Astrocyte (in vitro differentiated cells and primary cell): ENCODE measurements around the gene TMEM44. TPM values are rescaled to one million over a fixed set of nuclear protein-coding genes. Genes with fewer than 3 reads are reported as not detected.

Source experiments
- DNase-seq: peaks from one replicate; pipeline ENCODE4 v3.0.0-alpha.2; 2010; ENCODE audit warnings: low read depth
- FAIRE-seq: peaks from 2 replicates; lab custom pipeline; 2011; peaks lifted over from hg19 to GRCh38; lab: Jason Lieb, UNC
- H2AFZ ChIP-seq: 2 replicates; pipeline ENCODE4 v1.6.0; 2012; ENCODE audit warnings: low read depth, low read length, inconsistent platforms
- H3K27ac ChIP-seq: 2 replicates; pipeline ENCODE4 v1.5.1; 2011; ENCODE audit warnings: low read depth, low read length, inconsistent platforms
- H3K27me3 ChIP-seq: 2 replicates; pipeline ENCODE4 v1.6.0; 2011; ENCODE audit warnings: low read length, inconsistent platforms; ENCODE audit not compliant: insufficient read depth
- H3K36me3 ChIP-seq: 2 replicates; pipeline ENCODE4 v1.5.1; 2011; ENCODE audit warnings: low read length, inconsistent platforms; ENCODE audit not compliant: insufficient read depth
- H3K4me1 ChIP-seq: 2 replicates; pipeline ENCODE4 v1.5.1; 2011; ENCODE audit warnings: low read length, inconsistent platforms; ENCODE audit not compliant: insufficient read depth
- H3K4me2 ChIP-seq: 2 replicates; pipeline ENCODE4 v1.6.0; 2012; ENCODE audit warnings: low read length, inconsistent platforms
- H3K4me3 ChIP-seq: 2 replicates; pipeline ENCODE4 v1.5.1; 2011; ENCODE audit warnings: low read depth, mild to moderate bottlenecking, low read length, inconsistent platforms; ENCODE audit not compliant: insufficient read depth
- H3K79me2 ChIP-seq: 2 replicates; pipeline ENCODE4 v1.6.0; 2012; ENCODE audit warnings: mild to moderate bottlenecking, low read length, inconsistent platforms; ENCODE audit not compliant: insufficient read depth
- H3K9ac ChIP-seq: 2 replicates; pipeline ENCODE4 v1.6.0; 2012; ENCODE audit warnings: mild to moderate bottlenecking, low read length, inconsistent platforms
- H3K9me3 ChIP-seq: 2 replicates; pipeline ENCODE4 v1.5.1; 2012; ENCODE audit warnings: low read depth, mild to moderate bottlenecking, low read length, inconsistent platforms; ENCODE audit not compliant: insufficient read depth
- H4K20me1 ChIP-seq: 2 replicates; pipeline ENCODE4 v1.6.0; 2012; ENCODE audit warnings: low read length, inconsistent platforms; ENCODE audit not compliant: insufficient read depth
- H3K27ac Mint-ChIP-seq: one replicate; pipeline ENCODE4 v1.8.0; 2021; ENCODE audit warnings: mild to moderate bottlenecking, mixed read lengths; ENCODE audit not compliant: unreplicated experiment
- H3K27me3 Mint-ChIP-seq: one replicate; pipeline ENCODE4 v1.8.0; 2021; ENCODE audit warnings: low read depth, mixed read lengths; ENCODE audit not compliant: unreplicated experiment
- H3K36me3 Mint-ChIP-seq: one replicate; pipeline ENCODE4 v1.8.0; 2021; ENCODE audit warnings: low read depth, mixed read lengths; ENCODE audit not compliant: unreplicated experiment
- H3K4me1 Mint-ChIP-seq: one replicate; pipeline ENCODE4 v1.8.0; 2021; ENCODE audit warnings: low read depth, mixed read lengths; ENCODE audit not compliant: unreplicated experiment
- H3K4me3 Mint-ChIP-seq: one replicate; pipeline ENCODE4 v1.8.0; 2021; ENCODE audit warnings: mild to moderate bottlenecking, moderate library complexity, mixed read lengths; ENCODE audit not compliant: unreplicated experiment
- H3K9me3 Mint-ChIP-seq: one replicate; pipeline ENCODE4 v1.8.0; 2021; ENCODE audit warnings: mild to moderate bottlenecking, mixed read lengths; ENCODE audit not compliant: unreplicated experiment
- EZH2 ChIP-seq: IDR thresholded peaks from 2 replicates; pipeline ENCODE4 v1.6.1; 2012; ENCODE audit warnings: mild to moderate bottlenecking, low read length, inconsistent platforms; ENCODE audit not compliant: insufficient read depth
- total RNA-seq: library from RNA; stranded (reverse); gene quantifications from 2 replicates; pipeline ENCODE4 v1.2.1, GENCODE V29; 2021
- TF ChIP-seq, protein P1 (sequence below): IDR thresholded peaks from 2 replicates; pipeline ENCODE4 v1.5.1; 2011; ENCODE audit warnings: low read depth, mild to moderate bottlenecking, inconsistent platforms, low read length, moderate library complexity; ENCODE audit not compliant: insufficient read depth

TMEM44 gene
- total RNA-seq, 1 donor from 2014 or later: 9.8 TPM

DNA sequence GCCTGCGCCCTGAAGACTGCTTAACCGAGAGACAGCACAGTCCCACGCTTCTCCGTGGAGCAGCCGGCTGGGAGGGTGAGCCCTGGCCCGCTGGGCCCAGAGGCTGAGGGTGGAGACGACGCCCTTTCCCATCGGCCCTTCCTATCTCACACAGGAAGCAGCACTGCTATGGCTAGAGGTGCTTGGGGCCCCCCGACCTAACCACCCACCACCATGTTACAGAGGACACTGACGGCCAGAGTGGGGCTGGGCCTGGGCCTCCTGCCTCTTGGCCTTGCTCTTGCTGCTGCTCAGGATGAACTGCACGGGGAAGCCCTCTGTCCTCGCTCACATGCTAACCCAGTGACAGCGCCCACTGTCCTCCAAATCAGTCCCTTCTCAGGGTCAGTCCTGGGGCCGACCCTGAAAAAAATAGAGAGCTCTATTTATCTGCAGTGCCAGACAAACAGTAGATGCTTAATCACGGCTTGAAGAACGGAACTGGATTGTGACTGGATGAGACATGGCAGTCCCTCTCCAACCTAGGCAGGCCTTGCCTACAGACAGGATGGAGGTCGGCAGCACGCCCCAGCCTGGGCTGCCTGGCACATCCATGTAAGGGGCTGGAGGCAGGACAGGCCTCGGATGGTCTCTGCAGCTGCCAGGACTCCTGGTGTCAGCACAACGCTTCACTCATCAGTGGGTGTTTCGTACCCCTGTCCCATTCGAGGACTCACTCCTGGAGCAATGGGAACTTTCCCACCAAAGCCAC, 14.2 kb downstream of the TMEM44 start:
- H3K4me1 Mint-ChIP-seq: peaks cover 4% of the 10 kb centered on the region

DNA sequence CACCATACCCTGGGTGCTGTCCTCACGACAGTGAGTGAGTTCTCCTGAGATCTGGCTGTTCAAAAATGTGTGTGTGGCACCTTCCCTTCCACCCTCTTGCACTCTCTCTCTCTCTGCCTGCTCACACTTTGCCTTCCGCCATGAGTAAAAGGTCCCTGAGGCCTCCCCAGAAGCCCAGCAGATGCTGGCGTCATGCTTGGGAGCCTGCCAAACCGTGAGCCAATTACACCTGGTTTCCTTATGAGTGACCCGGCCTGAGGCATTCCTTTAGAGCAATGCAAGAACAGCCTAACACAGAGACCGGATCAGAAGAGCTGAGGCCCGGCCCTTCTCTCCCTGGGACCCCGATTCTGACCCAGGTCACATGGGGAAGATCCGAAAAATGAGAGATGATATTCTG, 15.4 kb downstream of the TMEM44 start:
- no peak overlapping the region for H3K4me3 ChIP-seq
- H3K9me3 Mint-ChIP-seq: peaks cover 3% of the 10 kb centered on the region
- no peaks in the 10 kb centered on the region for H3K4me1 Mint-ChIP-seq
- TF ChIP-seq, protein P1, sequence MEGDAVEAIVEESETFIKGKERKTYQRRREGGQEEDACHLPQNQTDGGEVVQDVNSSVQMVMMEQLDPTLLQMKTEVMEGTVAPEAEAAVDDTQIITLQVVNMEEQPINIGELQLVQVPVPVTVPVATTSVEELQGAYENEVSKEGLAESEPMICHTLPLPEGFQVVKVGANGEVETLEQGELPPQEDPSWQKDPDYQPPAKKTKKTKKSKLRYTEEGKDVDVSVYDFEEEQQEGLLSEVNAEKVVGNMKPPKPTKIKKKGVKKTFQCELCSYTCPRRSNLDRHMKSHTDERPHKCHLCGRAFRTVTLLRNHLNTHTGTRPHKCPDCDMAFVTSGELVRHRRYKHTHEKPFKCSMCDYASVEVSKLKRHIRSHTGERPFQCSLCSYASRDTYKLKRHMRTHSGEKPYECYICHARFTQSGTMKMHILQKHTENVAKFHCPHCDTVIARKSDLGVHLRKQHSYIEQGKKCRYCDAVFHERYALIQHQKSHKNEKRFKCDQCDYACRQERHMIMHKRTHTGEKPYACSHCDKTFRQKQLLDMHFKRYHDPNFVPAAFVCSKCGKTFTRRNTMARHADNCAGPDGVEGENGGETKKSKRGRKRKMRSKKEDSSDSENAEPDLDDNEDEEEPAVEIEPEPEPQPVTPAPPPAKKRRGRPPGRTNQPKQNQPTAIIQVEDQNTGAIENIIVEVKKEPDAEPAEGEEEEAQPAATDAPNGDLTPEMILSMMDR: no peak
- no peak for TF ChIP-seq EZH2
- H3K27me3 ChIP-seq: no peaks in the 10 kb centered on the region
- no peaks in the 10 kb centered on the region for H3K9me3 ChIP-seq
- H3K4me3 Mint-ChIP-seq: no peak overlapping the region
- no peaks in the 10 kb centered on the region for H4K20me1 ChIP-seq
- H3K27ac ChIP-seq: no peak overlapping the region
- peaks cover 8% of the 10 kb centered on the region for H3K36me3 ChIP-seq
- FAIRE-seq (no peak), DNase-seq (peak; percentile 51)
- no peak overlapping the region for H2AFZ ChIP-seq
- H3K4me1 ChIP-seq: peaks cover 3% of the 10 kb centered on the region
- H3K79me2 ChIP-seq: no peaks in the 10 kb centered on the region
- no peaks in the 10 kb centered on the region for H3K27me3 Mint-ChIP-seq
- no peak overlapping the region for H3K4me2 ChIP-seq
- no peak overlapping the region for H3K27ac Mint-ChIP-seq
- H3K9ac ChIP-seq: no peak overlapping the region
- peaks cover 24% of the 10 kb centered on the region for H3K36me3 Mint-ChIP-seq

More for the DNA sequence above, 14.2 kb downstream of the TMEM44 start:
- FAIRE-seq (no peak), DNase-seq (no peak)
- H3K4me3 ChIP-seq: no peak overlapping the region
- H3K27ac ChIP-seq: no peak overlapping the region
- H2AFZ ChIP-seq: no peak overlapping the region
- no peak overlapping the region for H3K27ac Mint-ChIP-seq
- no peak overlapping the region for H3K9ac ChIP-seq
- no peaks in the 10 kb centered on the region for H3K27me3 ChIP-seq
- no peak overlapping the region for H3K4me2 ChIP-seq
- no peaks in the 10 kb centered on the region for H3K79me2 ChIP-seq
- H3K4me3 Mint-ChIP-seq: no peak overlapping the region
- peaks cover 8% of the 10 kb centered on the region for H3K36me3 ChIP-seq
- H3K9me3 ChIP-seq: no peaks in the 10 kb centered on the region
- peaks cover 31% of the 10 kb centered on the region for H3K36me3 Mint-ChIP-seq
- TF ChIP-seq, protein P1: no peak
- no peak for TF ChIP-seq EZH2
- no peaks in the 10 kb centered on the region for H3K27me3 Mint-ChIP-seq
- no peaks in the 10 kb centered on the region for H4K20me1 ChIP-seq
- peaks cover 3% of the 10 kb centered on the region for H3K4me1 ChIP-seq
- peaks cover 3% of the 10 kb centered on the region for H3K9me3 Mint-ChIP-seq

DNA sequence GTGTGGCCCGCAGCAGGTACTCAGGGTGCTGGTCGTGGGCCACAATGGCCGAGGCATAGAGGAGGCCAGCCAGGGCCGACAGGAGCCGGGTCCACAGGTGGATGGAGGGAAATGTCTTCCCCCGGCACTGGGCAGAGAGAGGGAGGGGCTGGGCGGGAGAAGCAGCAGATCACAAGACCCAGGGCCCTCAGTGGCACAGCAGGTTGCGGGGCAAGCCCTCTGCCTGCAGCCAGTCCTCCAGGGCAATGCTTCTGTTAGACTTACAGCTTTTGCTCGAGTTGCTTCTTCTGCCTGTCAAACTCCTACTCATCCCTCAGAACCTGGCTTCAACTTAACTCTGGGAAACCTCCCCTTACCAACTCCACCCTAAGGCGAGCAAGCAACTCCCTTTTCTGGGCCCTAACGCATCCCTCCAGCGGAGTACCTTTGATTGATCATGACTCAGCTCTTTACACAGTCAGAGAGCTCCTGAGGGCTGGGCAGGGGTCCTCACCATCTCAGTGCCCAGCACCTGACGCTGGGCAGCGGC, 16.0 kb downstream of the TMEM44 start:
- Histone ChIP-seq H3K27me3 (no peaks in the 10 kb centered on the region), H3K79me2 (no peaks in the 10 kb centered on the region), H3K4me2 (no peak overlapping the region), H3K9me3 (no peaks in the 10 kb centered on the region), H4K20me1 (no peaks in the 10 kb centered on the region), H3K36me3 (peaks cover 8% of the 10 kb centered on the region), H3K4me1 (peaks cover 3% of the 10 kb centered on the region), H2AFZ (no peak overlapping the region), H3K27ac (no peak overlapping the region), H3K9ac (no peak overlapping the region), H3K4me3 (no peak overlapping the region)
- FAIRE-seq (no peak), DNase-seq (no peak)
- no peak for TF ChIP-seq EZH2
- TF ChIP-seq, protein P1: no peak
- no peak overlapping the region for H3K4me3 Mint-ChIP-seq
- no peak overlapping the region for H3K27ac Mint-ChIP-seq
- no peaks in the 10 kb centered on the region for H3K4me1 Mint-ChIP-seq
- no peaks in the 10 kb centered on the region for H3K27me3 Mint-ChIP-seq
- H3K9me3 Mint-ChIP-seq: peaks cover 3% of the 10 kb centered on the region
- H3K36me3 Mint-ChIP-seq: peaks cover 21% of the 10 kb centered on the region
